ENCODE data around the gene OTUB2.

OTUB2 gene

DNA sequence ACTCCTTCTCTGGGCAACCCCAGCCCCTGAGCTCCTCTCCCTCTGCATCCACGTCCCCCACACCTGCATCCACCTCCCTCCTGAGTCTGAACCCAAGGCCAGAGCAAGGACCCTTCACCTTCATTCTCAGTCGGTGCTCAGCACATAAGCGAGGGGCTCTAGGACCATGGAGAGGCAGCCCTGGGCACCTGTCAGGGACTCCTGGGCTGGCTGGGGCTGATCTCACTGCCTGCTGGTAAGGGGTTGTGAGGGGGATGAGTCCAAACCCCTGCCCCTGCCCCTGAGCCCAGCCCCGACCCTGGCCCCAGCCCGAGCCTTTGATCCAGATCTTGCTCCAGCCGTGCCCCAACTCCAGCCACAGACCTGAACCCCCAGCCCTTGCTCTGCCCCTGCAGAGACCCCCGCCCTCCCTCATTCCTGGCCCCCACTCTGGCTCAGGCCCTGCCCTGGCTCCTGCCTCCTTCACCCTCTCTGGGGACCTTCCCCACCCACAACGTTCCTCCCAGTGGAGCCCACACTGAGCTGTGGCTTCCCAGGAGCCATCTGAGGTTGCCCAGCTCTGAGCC lies 29.9 kb upstream of the OTUB2 start:
- no peak overlapping the region for H3K4me3 ChIP-seq (replicated peaks; ENCODE audit: low read depth, low read length)
- no peak for DNase-seq (ENCODE audit: extremely low read depth, low read depth)
- TF ChIP-seq, protein P1, sequence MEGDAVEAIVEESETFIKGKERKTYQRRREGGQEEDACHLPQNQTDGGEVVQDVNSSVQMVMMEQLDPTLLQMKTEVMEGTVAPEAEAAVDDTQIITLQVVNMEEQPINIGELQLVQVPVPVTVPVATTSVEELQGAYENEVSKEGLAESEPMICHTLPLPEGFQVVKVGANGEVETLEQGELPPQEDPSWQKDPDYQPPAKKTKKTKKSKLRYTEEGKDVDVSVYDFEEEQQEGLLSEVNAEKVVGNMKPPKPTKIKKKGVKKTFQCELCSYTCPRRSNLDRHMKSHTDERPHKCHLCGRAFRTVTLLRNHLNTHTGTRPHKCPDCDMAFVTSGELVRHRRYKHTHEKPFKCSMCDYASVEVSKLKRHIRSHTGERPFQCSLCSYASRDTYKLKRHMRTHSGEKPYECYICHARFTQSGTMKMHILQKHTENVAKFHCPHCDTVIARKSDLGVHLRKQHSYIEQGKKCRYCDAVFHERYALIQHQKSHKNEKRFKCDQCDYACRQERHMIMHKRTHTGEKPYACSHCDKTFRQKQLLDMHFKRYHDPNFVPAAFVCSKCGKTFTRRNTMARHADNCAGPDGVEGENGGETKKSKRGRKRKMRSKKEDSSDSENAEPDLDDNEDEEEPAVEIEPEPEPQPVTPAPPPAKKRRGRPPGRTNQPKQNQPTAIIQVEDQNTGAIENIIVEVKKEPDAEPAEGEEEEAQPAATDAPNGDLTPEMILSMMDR (IDR thresholded peaks at IDR 0.05; ENCODE audit: low read depth, low read length, missing control alignments), result no peak

DNA sequence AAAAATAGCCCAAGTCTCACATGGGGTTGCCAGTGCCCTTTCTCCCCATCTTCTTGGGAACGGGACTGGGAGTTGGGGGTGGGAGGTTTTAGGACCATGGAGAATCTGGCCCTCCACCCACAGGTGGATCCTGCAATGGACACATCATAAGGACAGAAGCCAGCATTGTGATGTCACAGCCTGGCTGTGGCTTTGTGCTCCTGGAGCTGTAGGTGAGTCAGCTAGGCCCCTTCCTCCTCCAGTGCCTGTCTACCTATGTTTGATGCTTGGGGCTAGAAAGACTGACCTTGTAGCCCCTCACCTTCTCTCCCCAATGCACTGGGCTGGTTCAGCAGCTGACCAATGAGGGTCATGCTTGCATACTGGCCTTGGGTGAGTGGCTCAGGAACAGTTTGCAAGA lies 29.1 kb upstream of the OTUB2 start, which contains the start of gene CCDC197:
Gene CCDC197, plus strand, starts transcription at position 220 of the 400 bp plus-strand sequence. CDS start 831 bp downstream, outside the sequence.
- DNase-seq (ENCODE audit: extremely low read depth, low read depth), result no peak
- H3K4me3 ChIP-seq (replicated peaks; ENCODE audit: low read depth, low read length), result no peak within 1 kb of the TSS
- TF ChIP-seq, protein P1 (IDR thresholded peaks at IDR 0.05; ENCODE audit: low read depth, low read length, missing control alignments), result no peak

DNA sequence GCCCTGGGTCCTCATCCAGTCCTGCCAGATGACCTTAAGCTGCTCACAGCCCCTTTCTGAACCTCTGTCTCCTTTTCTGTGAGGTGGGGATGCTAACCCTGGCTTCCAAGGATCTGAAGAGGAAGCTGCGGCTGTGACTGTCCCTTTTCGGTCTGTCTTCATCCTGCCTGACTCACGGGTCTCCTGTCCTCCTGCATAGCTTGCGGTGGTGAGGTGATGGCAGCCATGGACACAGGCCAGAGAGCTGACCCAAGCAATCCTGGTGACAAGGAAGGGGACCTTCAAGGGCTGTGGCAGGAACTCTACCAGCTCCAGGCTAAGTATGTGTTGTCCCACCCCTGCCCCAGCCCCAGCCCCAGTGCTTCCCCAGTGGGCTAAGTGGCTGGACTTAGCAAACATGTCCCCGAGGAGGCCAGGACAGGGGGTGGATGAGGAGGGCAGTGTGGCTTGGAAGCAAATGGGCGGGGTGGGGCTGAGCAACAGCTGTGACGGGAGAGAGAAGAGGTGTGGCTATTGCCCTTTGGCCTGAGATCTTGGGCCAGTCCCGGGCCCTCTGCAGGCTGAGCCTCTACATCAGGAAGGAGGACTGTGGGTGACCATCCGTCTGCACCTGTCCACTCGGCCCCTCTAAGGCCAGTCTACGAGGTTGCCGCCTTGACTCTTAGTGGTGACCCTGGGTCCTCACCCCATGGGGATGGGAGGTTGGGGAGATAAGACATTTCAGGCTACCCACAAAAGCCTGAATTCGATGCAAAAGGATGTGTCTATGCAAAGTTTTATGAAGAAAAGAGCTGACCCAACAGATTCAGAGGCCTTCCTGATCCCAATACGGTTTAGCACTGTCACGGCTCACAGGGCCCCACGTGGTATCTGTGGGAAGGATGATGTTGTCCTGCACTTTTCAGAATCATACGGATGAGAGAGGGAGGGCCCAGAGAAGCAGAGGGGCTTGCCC lies 27.9 kb upstream of the OTUB2 start:
- H3K4me3 ChIP-seq (replicated peaks; ENCODE audit: low read depth, low read length), result no peak overlapping the region
- no peak for DNase-seq (ENCODE audit: extremely low read depth, low read depth)
- TF ChIP-seq, protein P1 (IDR thresholded peaks at IDR 0.05; ENCODE audit: low read depth, low read length, missing control alignments), result no peak

DNA sequence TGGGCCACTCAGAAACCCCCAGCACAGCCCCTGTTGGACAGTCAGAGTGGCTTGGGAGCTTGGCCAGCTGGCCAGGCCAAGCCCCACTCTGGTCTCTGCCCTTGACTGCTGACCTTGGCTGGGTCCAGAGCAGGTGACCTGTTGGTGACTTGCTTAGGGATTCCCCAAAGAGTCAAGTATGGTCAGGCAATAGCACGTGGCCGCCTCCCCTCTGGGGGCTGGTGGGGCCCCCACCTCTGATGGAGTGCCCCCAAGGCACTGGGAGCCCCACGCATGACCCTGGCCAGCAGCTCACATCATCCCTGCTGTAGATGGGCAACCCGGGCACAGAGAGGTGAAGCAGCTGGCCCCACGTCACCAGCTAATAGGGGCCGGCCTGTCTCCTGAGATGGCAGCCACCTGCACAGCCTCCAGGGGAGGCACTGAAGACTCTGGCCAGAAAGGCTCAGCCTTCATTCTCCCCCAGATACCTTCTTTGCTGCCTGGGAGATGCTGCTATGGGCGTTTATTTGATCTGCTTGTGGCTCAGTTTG lies 27.2 kb upstream of the OTUB2 start:
- DNase-seq (ENCODE audit: extremely low read depth, low read depth), result no peak
- TF ChIP-seq, protein P1 (IDR thresholded peaks at IDR 0.05; ENCODE audit: low read depth, low read length, missing control alignments), result no peak

DNA sequence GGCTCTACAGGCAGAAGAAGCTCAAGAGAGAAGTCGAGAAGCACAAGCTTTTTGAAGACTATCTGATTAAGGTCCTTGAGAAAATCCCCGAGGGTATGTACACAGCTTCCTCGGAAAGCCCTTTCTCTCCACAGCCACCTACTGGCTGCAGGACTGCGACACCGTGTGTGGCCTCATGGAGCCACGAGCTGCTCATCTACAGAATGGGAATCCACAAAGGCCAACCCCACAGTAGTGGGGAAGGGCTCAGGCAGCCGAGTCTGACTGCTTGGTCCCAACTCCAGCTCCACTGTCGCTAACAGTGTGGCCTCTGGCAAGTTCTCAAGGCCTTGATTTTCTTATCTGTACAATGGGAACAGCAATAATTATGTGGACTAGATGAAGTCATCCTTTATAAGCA lies 26.6 kb upstream of the OTUB2 start:
- TF ChIP-seq, protein P1 (IDR thresholded peaks at IDR 0.05; ENCODE audit: low read depth, low read length, missing control alignments), result no peak
- DNase-seq (ENCODE audit: extremely low read depth, low read depth), result no peak
- no peak overlapping the region for H3K4me3 ChIP-seq (replicated peaks; ENCODE audit: low read depth, low read length)

More for the DNA sequence above, 27.2 kb upstream of the OTUB2 start:
- H3K4me3 ChIP-seq (replicated peaks; ENCODE audit: low read depth, low read length), result no peak overlapping the region

DNA sequence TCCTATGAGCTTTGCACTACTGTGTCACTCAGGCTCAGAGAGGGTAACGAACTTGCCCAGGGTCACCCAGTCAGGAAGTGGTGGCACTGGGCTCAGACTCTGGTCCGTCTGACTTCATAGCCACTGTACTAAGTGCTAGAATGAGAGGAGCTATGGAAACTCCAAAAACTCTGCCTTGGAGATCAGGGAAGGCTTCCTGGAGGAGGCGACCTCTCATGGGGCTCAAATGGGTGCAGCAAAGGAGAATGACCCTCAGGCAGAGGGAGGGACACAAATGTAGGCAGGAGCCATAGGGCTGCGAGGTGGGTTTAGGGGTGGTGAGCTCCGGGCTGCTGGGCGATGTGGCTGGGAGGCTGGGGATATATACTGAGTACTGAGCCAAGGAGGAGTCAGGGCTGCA lies 25.9 kb upstream of the OTUB2 start:
- DNase-seq (ENCODE audit: extremely low read depth, low read depth), result no peak
- TF ChIP-seq, protein P1 (IDR thresholded peaks at IDR 0.05; ENCODE audit: low read depth, low read length, missing control alignments), result no peak

More for the DNA sequence above, 25.9 kb upstream of the OTUB2 start:
- H3K4me3 ChIP-seq (replicated peaks; ENCODE audit: low read depth, low read length), result no peak overlapping the region
